ENCODE data around the gene LCMT2.

DNA sequence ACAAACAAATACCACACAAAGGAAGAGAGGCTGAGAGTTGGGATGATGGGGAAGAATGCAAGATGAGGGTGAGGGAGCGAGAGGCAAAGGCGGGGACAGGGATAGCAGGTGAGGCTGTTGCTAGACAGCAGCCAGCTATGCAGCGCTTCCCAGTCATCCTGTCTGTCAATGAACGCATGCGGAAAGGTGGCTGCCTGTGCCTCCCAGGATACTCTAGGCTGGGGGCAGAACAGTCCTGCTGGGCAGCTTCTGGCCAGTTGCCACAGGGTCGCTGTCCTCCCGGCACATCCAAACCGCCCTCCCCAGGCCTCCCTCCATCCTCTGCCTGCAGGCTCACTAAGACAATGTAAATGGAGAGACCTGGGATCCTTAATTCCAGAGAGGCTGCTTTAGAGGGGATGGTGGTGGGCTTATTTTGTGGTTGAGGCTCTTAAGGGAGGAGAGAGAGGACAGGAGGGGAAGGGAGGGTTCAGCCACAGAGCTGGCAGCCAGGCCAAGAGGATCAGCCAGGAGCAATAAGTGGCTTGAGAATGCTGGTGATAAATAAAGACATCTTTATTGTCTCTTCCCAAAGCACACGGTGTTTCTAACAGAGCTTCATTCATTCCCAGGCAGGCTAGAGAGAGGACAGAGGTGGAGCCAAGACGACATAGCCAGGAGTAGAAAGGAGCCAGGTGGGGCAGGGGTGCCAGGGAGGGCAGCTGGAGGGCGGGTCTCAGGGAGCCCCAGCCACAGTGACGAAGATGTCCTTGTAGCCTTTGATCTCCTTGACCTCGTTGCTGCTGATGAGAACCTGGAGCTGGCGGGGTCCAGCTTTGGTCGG, 54.4 kb downstream of the LCMT2 start:
- TF ChIP-seq POLR2A (IDR thresholded peaks at IDR 0.05), result no peak
- TF ChIP-seq, protein P1, sequence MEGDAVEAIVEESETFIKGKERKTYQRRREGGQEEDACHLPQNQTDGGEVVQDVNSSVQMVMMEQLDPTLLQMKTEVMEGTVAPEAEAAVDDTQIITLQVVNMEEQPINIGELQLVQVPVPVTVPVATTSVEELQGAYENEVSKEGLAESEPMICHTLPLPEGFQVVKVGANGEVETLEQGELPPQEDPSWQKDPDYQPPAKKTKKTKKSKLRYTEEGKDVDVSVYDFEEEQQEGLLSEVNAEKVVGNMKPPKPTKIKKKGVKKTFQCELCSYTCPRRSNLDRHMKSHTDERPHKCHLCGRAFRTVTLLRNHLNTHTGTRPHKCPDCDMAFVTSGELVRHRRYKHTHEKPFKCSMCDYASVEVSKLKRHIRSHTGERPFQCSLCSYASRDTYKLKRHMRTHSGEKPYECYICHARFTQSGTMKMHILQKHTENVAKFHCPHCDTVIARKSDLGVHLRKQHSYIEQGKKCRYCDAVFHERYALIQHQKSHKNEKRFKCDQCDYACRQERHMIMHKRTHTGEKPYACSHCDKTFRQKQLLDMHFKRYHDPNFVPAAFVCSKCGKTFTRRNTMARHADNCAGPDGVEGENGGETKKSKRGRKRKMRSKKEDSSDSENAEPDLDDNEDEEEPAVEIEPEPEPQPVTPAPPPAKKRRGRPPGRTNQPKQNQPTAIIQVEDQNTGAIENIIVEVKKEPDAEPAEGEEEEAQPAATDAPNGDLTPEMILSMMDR (IDR thresholded peaks at IDR 0.05), result no peak
